ENCODE data around the gene TMEM61.
"Not testable (repeated sequence)": the region's sequence is repeated elsewhere in the genome, so short reads cannot be mapped to it uniquely, and the experiment has no call there.

TMEM61 gene

GRCh38 chr1:54980528-54981241 lies at the start of gene TMEM61:
TMEM61 (plus strand) TSS chr1:54980628; CDS start chr1:54981066, 438 bp downstream.
- Histone ChIP-seq H4K20me1 (ENCODE audit: insufficient read depth) (no peaks in the 10 kb centered on the region), H3K27ac (no peak within 1 kb of the TSS), H2AFZ (ENCODE audit: low read depth) (no peak within 1 kb of the TSS), H3K9ac (no peak within 1 kb of the TSS), H3K79me2 (ENCODE audit: insufficient read depth, low read depth) (no peaks in the 10 kb centered on the region), H3K4me2 (no peak within 1 kb of the TSS), H3K36me3 (ENCODE audit: insufficient read depth) (no peaks in the 10 kb centered on the region), H3K4me1 (ENCODE audit: low read depth, poor library complexity, severe bottlenecking) (no peaks in the 10 kb centered on the region), H3K4me3 (IDR thresholded peaks at IDR 0.05; ENCODE audit: insufficient read depth, low read depth, low read length) (no peak within 1 kb of the TSS), H3K27me3 (ENCODE audit: insufficient read depth, low read depth) (no peaks in the 10 kb centered on the region)
- TF ChIP-seq CTCF (conservative IDR thresholded peaks at IDR 0.05; ENCODE audit: low read depth, low read length): no peak

- no peaks in the 10 kb centered on the region for H3K27me3 ChIP-seq (ENCODE audit: insufficient read depth, low read depth)
- no peaks in the 10 kb centered on the region for H4K20me1 ChIP-seq (ENCODE audit: insufficient read depth)
- no peak for TF ChIP-seq CTCF (conservative IDR thresholded peaks at IDR 0.05; ENCODE audit: low read depth, low read length)
- no peaks in the 10 kb centered on the region for H3K4me1 ChIP-seq (ENCODE audit: low read depth, poor library complexity, severe bottlenecking)
- H3K79me2 ChIP-seq (ENCODE audit: insufficient read depth, low read depth): no peaks in the 10 kb centered on the region
- no peak overlapping the region for H3K4me3 ChIP-seq (IDR thresholded peaks at IDR 0.05; ENCODE audit: insufficient read depth, low read depth, low read length)
- H3K4me2 ChIP-seq: no peak overlapping the region
- H3K9ac ChIP-seq: no peak overlapping the region
- no peak overlapping the region for H2AFZ ChIP-seq (ENCODE audit: low read depth)
- H3K27ac ChIP-seq: no peak overlapping the region
- H3K36me3 ChIP-seq (ENCODE audit: insufficient read depth): no peaks in the 10 kb centered on the region
These were observed 49.1 kb upstream of the TMEM61 start for GRCh38 chr1:54931275-54931840.

GRCh38 chr1:54934081-54934480 lies 46.3 kb upstream of the TMEM61 start:
- H3K4me3 ChIP-seq (IDR thresholded peaks at IDR 0.05; ENCODE audit: insufficient read depth, low read depth, low read length); H4K20me1 ChIP-seq (ENCODE audit: insufficient read depth); H3K36me3 ChIP-seq (ENCODE audit: insufficient read depth); H3K9ac ChIP-seq; H3K27me3 ChIP-seq (ENCODE audit: insufficient read depth, low read depth); H3K4me2 ChIP-seq; H3K79me2 ChIP-seq (ENCODE audit: insufficient read depth, low read depth); H3K4me1 ChIP-seq (ENCODE audit: low read depth, poor library complexity, severe bottlenecking); H3K27ac ChIP-seq; H2AFZ ChIP-seq (ENCODE audit: low read depth): not testable (repeated sequence)

GRCh38 chr1:54934869-54935268 lies 45.6 kb upstream of the TMEM61 start:
- TF ChIP-seq CTCF (conservative IDR thresholded peaks at IDR 0.05; ENCODE audit: low read depth, low read length): no peak
- Histone ChIP-seq H3K27ac (no peak overlapping the region), H3K79me2 (ENCODE audit: insufficient read depth, low read depth) (no peaks in the 10 kb centered on the region), H3K4me2 (no peak overlapping the region), H3K4me3 (IDR thresholded peaks at IDR 0.05; ENCODE audit: insufficient read depth, low read depth, low read length) (no peak overlapping the region), H3K4me1 (ENCODE audit: low read depth, poor library complexity, severe bottlenecking) (no peaks in the 10 kb centered on the region), H4K20me1 (ENCODE audit: insufficient read depth) (no peaks in the 10 kb centered on the region), H3K36me3 (ENCODE audit: insufficient read depth) (no peaks in the 10 kb centered on the region), H3K9ac (no peak overlapping the region), H3K27me3 (ENCODE audit: insufficient read depth, low read depth) (no peaks in the 10 kb centered on the region), H2AFZ (ENCODE audit: low read depth) (no peak overlapping the region)

GRCh38 chr1:54936791-54937190 lies 43.6 kb upstream of the TMEM61 start:
- no peak overlapping the region for H3K9ac ChIP-seq
- H3K27me3 ChIP-seq (ENCODE audit: insufficient read depth, low read depth): no peaks in the 10 kb centered on the region
- H4K20me1 ChIP-seq (ENCODE audit: insufficient read depth): no peaks in the 10 kb centered on the region
- TF ChIP-seq CTCF (conservative IDR thresholded peaks at IDR 0.05; ENCODE audit: low read depth, low read length): no peak
- no peaks in the 10 kb centered on the region for H3K36me3 ChIP-seq (ENCODE audit: insufficient read depth)
- no peak overlapping the region for H3K27ac ChIP-seq
- no peak overlapping the region for H2AFZ ChIP-seq (ENCODE audit: low read depth)
- no peaks in the 10 kb centered on the region for H3K4me1 ChIP-seq (ENCODE audit: low read depth, poor library complexity, severe bottlenecking)
- no peak overlapping the region for H3K4me2 ChIP-seq
- no peaks in the 10 kb centered on the region for H3K79me2 ChIP-seq (ENCODE audit: insufficient read depth, low read depth)
- no peak overlapping the region for H3K4me3 ChIP-seq (IDR thresholded peaks at IDR 0.05; ENCODE audit: insufficient read depth, low read depth, low read length)
